ENCODE data around the gene TRAPPC4. TPM values are rescaled to one million over a fixed set of nuclear protein-coding genes. Genes with fewer than 3 reads are reported as not detected.

TRAPPC4 gene
- total RNA-seq, 4 donors from 2014 or later: 43.0 to 82.8 (median 66.9) TPM

DNA sequence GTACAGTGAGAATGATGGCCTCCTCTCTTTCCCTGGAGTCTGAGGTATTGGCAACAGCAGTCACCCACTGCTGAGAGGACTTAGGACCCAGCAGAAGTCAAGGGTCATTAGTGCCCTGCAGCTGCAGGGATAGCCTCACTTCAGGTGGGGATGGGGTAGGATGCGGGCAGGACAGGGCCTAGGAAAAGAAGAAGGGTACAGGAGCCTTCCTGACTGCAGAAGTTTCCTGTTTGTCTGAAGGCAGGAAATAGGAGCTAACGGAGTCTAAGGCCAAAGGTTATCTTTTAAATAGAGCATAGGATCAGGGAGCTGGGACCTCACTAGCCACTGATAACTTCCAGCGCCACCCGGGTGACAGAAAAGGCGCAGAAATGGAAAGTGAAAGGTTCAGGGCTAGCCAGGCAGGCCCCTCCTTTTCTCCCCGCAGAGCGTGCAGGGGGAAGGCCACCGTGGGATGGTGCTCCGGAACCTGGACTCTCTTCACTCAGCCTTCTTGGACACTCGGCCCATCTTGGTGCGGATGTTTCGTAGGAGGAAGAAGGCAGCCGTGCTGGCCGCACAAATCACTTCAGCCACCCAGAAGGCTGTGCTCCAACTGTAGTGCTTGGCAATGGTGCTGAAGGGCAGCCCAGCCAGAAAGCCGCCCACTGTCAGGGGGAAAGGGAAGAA is 6.0 kb downstream of the TRAPPC4 start:
- peaks cover 0 to 43% of the 10 kb centered on the region in 2 donors for H3K36me3 ChIP-seq
- intact Hi-C loops (cut with DNase I; ENCODE audit: low total_unique reads): no loop called here
- no peak for ATAC-seq

GRCh38 chr11:119025099-119025473 is 6.5 kb downstream of the TRAPPC4 start:
- H3K27me3 ChIP-seq: no peaks in the 10 kb centered on the region
- H3K9me3 ChIP-seq: no peaks in the 10 kb centered on the region
- H3K4me1 ChIP-seq: peaks cover 74 to 87% of the 10 kb centered on the region in 2 donors
- TF ChIP-seq, protein P1, sequence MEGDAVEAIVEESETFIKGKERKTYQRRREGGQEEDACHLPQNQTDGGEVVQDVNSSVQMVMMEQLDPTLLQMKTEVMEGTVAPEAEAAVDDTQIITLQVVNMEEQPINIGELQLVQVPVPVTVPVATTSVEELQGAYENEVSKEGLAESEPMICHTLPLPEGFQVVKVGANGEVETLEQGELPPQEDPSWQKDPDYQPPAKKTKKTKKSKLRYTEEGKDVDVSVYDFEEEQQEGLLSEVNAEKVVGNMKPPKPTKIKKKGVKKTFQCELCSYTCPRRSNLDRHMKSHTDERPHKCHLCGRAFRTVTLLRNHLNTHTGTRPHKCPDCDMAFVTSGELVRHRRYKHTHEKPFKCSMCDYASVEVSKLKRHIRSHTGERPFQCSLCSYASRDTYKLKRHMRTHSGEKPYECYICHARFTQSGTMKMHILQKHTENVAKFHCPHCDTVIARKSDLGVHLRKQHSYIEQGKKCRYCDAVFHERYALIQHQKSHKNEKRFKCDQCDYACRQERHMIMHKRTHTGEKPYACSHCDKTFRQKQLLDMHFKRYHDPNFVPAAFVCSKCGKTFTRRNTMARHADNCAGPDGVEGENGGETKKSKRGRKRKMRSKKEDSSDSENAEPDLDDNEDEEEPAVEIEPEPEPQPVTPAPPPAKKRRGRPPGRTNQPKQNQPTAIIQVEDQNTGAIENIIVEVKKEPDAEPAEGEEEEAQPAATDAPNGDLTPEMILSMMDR (IDR thresholded peaks at IDR 0.05 in 4 of 5, conservative IDR thresholded peaks at IDR 0.05 in 1 of 5): no peak
- TF ChIP-seq POLR2A (IDR thresholded peaks at IDR 0.05): no peak
- DNase-seq (no peak), ATAC-seq (no peak)
- peak overlapping the region in 1 of 4 donors; percentile 15 for H3K4me3 ChIP-seq
- in situ Hi-C loops (cut with MboI; ENCODE audit: low sequenced_read_pairs in 4 of 4) (no loop called here), intact Hi-C loops (cut with DNase I; ENCODE audit: low total_unique reads) (no loop called here)
- peaks cover 0 to 43% of the 10 kb centered on the region in 2 donors for H3K36me3 ChIP-seq
- H3K27ac ChIP-seq: peak overlapping the region; percentile 92 to 98 (median 94)

More for the DNA sequence above, 6.0 kb downstream of the TRAPPC4 start:
- in situ Hi-C loops (cut with MboI; ENCODE audit: low sequenced_read_pairs in 4 of 4): no loop called here
- no peak for DNase-seq
- TF ChIP-seq, protein P1 (IDR thresholded peaks at IDR 0.05 in 4 of 5, conservative IDR thresholded peaks at IDR 0.05 in 1 of 5): no peak
- no peak for TF ChIP-seq POLR2A (IDR thresholded peaks at IDR 0.05)
- Histone ChIP-seq H3K27ac (peak overlapping the region; percentile 92 to 98 (median 94)), H3K4me3 (peak overlapping the region in 1 of 4 donors; percentile 15), H3K9me3 (no peaks in the 10 kb centered on the region), H3K27me3 (no peaks in the 10 kb centered on the region), H3K4me1 (peaks cover 74 to 87% of the 10 kb centered on the region in 2 donors)

DNA sequence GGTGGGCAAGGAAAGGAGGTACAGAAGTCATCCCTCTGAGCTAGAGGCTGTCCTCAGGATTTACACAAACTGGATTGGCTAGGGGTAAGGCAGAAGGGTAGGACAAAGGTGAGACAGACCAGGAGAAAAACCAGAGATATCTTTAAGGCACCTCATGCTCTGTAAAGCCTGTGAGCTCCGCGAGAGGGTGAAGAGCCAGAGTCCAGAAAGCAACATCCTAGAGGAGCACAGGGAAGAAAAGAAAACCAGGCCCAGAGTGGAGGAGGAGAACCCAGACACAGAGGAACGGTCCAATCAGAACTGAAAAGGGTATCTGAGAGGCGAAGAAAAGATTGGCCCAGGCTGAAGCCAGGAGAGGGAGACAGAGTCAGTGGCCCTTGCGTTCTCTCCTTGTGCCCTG is 7.0 kb downstream of the TRAPPC4 start:
- in situ Hi-C loops (cut with MboI; ENCODE audit: low sequenced_read_pairs in 4 of 4) (no loop called here), intact Hi-C loops (cut with DNase I; ENCODE audit: low total_unique reads) (no loop called here)
- ATAC-seq (no peak), DNase-seq (no peak)
- H3K27me3 ChIP-seq: no peaks in the 10 kb centered on the region
- H3K4me1 ChIP-seq: peaks cover 72 to 85% of the 10 kb centered on the region in 2 donors
- peaks cover 0 to 43% of the 10 kb centered on the region in 2 donors for H3K36me3 ChIP-seq
- peak overlapping the region; percentile 92 to 98 (median 94) for H3K27ac ChIP-seq
- H3K9me3 ChIP-seq: no peaks in the 10 kb centered on the region
- no peak overlapping the region for H3K4me3 ChIP-seq
- no peak for TF ChIP-seq POLR2A (IDR thresholded peaks at IDR 0.05)
- TF ChIP-seq, protein P1 (IDR thresholded peaks at IDR 0.05 in 4 of 5, conservative IDR thresholded peaks at IDR 0.05 in 1 of 5): no peak

DNA sequence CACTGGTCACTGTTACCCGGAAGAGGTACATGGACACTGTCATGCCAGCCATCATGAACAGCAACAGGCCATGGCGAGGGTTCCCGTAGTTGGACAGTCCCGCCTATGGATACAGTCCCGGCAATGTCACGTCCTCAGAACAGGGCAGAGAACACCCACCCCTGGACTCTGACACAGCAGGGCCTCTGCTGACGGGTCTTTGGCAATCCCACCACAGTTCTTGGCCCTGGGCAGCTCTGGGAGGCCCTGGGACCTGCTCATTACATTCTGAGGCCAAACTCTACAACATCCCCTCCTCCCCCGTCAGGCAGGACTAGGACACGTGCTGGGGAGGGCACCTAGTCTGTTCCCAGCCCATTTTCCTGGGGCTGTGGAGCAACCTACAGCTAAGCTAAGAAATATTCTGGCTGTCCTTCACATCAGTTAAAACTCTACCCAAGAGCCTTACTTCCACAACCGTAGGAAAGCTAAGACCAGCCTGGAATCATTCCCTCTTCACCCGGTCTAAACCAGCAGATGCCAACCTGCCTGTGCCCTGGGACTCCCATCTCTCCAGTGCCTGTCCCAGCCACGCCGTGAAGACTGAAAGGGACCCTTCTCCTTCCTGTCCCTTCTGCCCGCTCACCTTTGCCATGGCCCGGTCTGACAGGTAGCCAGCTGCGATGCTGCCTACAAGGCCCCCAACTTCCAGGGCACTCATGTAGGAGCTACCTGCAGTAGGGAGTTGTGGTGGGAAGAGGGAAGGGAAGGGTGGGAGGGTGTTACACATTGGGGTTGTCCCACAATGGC is 7.6 kb downstream of the TRAPPC4 start:
- Histone ChIP-seq H3K27me3 (no peaks in the 10 kb centered on the region), H3K4me3 (no peak overlapping the region), H3K9me3 (no peaks in the 10 kb centered on the region), H3K27ac (peak overlapping the region; percentile 92 to 98 (median 94)), H3K4me1 (peaks cover 73 to 79% of the 10 kb centered on the region in 2 donors), H3K36me3 (peaks cover 0 to 42% of the 10 kb centered on the region in 2 donors)
- in situ Hi-C loops (cut with MboI; ENCODE audit: low sequenced_read_pairs in 4 of 4): no loop called here
- ATAC-seq (no peak), DNase-seq (peak in 1 of 2 donors; percentile 36)
- intact Hi-C loops (cut with DNase I; ENCODE audit: low total_unique reads): no loop called here
- TF ChIP-seq, protein P1 (IDR thresholded peaks at IDR 0.05 in 4 of 5, conservative IDR thresholded peaks at IDR 0.05 in 1 of 5): no peak
- TF ChIP-seq POLR2A (IDR thresholded peaks at IDR 0.05): no peak
